Ovary (tissue), 9 donors: Measurements from ENCODE around the gene CAMTA2. TPM values are rescaled to one million over a fixed set of nuclear protein-coding genes. Genes with fewer than 3 reads are reported as not detected.

Source experiments
- DNase-seq, 5 donors: peaks; one replicate each; pipeline ENCODE4 v3.0.0-alpha.2; 2019 to 2020
- H3K27ac ChIP-seq, 2 donors: fragments of 200-600 bp; one replicate each; pipeline versions ENCODE4 v1.5.1 to v1.8.0; 2019 to 2022
- H3K27me3 ChIP-seq: fragments of 200-600 bp; one replicate; pipeline ENCODE4 v1.8.0; 2022
- H3K36me3 ChIP-seq: fragments of 200-600 bp; sonication (generic); one replicate; pipeline ENCODE4 v1.5.1; 2019
- H3K4me1 ChIP-seq: one replicate; pipeline ENCODE4 v1.8.1; 2013; ENCODE audit warnings: mild to moderate bottlenecking, moderate library complexity; ENCODE audit not compliant: insufficient read depth
- H3K4me3 ChIP-seq: fragments of 200-600 bp; sonication (generic); one replicate; pipeline ENCODE4 v1.5.1; 2017
- H3K9me3 ChIP-seq, 2 donors: fragments of 200-600 bp in 1 of 2; sonication (generic) in 1 of 2; one replicate each; pipeline versions ENCODE4 v1.5.1 to v1.8.1; 2013 to 2019; ENCODE audit warnings: mild to moderate bottlenecking in 1 of 2, moderate library complexity in 1 of 2
- CTCF ChIP-seq, 3 donors: fragments of 450-650 bp in 2 of 3; fragments of 200-600 bp in 1 of 3; IDR thresholded peaks; one replicate each; pipeline versions ENCODE4 v1.5.1 to v1.8.0; 2016 to 2022; ENCODE audit warnings: antibody characterized with exemption in 3 of 3, mild to moderate bottlenecking in 1 of 3
- EP300 ChIP-seq: sonication (generic); formaldehyde crosslinking; IDR thresholded peaks from one replicate; pipeline ENCODE4 v1.6.1; 2017; ENCODE audit warnings: antibody characterized with exemption
- POLR2A ChIP-seq: fragments of 450-650 bp; IDR thresholded peaks from one replicate; pipeline ENCODE4 v1.6.1; 2017; ENCODE audit warnings: antibody characterized with exemption, mild to moderate bottlenecking, moderate library complexity
- whole genome bisulfite sequencing, 3 donors: extraction: QIAGEN DNeasy Blood & Tissue Kit in 1 of 3; methylation state at CpG; one replicate each; pipeline versions ENCODE4 v1.1.5 to v1.1.7; 2013 to 2017; 5-methylcytosine and 5-hydroxymethylcytosine counted together
- intact Hi-C, 4 donors: fragments of 100-400 bp; cut with DNase I; formaldehyde crosslinking; loops; one replicate each; pipeline versions ENCODE4 v1.11.0 to v1.15.1; 2022 to 2023
- polyA plus RNA-seq, 2 donors: library from polyadenylated mRNA; stranded (reverse); fragments of 200-250 nt in 1 of 2; fragments of 350-450 nt in 1 of 2; fragmentation: Illumina TruSeq in 1 of 2; extraction: RNeasy Lipid Tissue Mini Kit (QIAGEN cat#74804) in 1 of 2; gene quantifications; one replicate each; pipeline ENCODE4 v1.2.3, GENCODE V29; 2013 to 2014
- total RNA-seq, 7 donors: library from RNA; depleted of rRNA in 2 of 7; stranded (reverse); fragments of >200 nt in 2 of 7; fragmentation: NEBNext Ultra II Directional in 3 of 7; extraction: Animal tissue kit (Norgen Biotek cat#: 25700) in 3 of 7; gene quantifications; one replicate each; pipeline versions ENCODE4 v1.1.0 to v1.2.4, GENCODE V29; 2016 to 2023
- donor health status: DM: no; HTN: no; CAD: no; lungs with moderate emphysema.
- donor health status: DM: no; HTN: no; CAD: no.
- donor health status: Bipolar disorder and iron deficiency.
- donor health status: DM: yes; HTN: yes; CAD: no.
- donor health status: DM: no; HTN: no; CAD: no.
- donor health status: DM: yes; HTN: yes; CAD: no.

Gene CAMTA2
- total and polyA plus RNA-seq, 9 donors = 10.2 to 71.2 (median 33.0) TPM

DNA sequence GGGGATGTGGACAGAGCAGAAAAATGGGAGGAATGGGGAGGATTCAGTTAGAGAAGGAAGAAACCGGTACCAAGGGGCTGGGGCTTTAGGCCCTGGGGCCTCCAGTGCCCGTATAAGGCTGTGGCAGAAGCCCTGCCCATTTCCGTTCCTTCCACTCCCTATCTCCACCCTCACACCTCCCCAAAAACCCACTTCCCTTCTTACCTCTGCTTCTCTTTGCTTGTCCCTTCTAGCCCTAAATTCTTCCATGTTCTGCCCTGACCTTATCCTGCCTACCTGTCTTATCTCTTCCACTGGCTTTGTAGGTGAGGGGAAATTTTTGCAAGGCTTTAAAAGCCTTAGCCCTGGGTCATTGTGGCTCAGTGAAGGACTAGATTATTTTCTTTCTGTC is 43.3 kb downstream of the CAMTA2 start:
- Histone ChIP-seq H3K27ac (no peak overlapping the region), H3K4me3 (no peak overlapping the region), H3K27me3 (no peaks in the 10 kb centered on the region), H3K36me3 (no peaks in the 10 kb centered on the region), H3K9me3 (no peaks in the 10 kb centered on the region), H3K4me1 (peaks cover 6% of the 10 kb centered on the region)
- TF ChIP-seq CTCF (IDR thresholded peaks at IDR 0.05) (no peak), EP300 (no peak), POLR2A (no peak)
- intact Hi-C loops = no loop called here
- 46 to 50% (median 49%) methylated on average over 3 of the region's 3 CpGs for WGBS, 3 donors
- no peak for DNase-seq

DNA sequence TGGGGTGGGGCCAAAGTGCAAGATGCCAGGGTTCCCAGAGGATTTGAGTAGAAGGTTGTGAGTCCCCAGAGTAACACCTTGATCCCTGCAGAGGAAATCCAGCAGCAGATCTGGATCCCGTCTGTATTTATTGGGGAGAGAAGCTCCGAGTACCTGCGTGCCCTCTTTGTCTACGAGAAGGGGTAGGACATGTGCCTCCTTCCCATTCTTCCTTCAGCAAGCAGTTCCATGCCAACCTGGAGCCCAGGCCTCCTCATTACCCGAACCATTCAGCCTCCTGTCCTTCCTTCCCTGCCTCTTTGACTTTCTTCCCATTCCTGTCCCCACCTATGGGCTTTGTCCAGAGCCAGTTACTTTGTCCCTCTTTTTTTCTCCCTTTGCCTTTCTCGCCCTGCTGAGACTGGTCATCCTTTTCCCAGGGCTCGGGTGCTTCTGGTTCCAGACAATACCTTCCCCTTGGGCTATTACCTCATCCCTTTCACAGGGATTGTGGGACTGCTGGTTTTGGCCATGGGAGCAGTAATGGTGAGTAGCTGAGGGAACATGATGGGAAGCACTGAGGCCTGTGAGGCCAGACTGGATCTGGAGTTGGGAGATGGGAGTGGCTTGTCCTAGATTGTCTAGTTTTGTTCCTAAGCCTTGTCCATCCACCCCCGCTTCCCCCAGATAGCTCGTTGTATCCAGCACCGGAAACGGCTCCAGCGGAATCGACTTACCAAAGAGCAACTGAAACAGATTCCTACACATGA is 44.5 kb downstream of the CAMTA2 start:
- no peak overlapping the region for H3K27ac ChIP-seq
- no peaks in the 10 kb centered on the region for H3K9me3 ChIP-seq
- H3K36me3 ChIP-seq = no peaks in the 10 kb centered on the region
- TF ChIP-seq CTCF (IDR thresholded peaks at IDR 0.05) = no peak
- no peak for TF ChIP-seq EP300
- no peak for TF ChIP-seq POLR2A
- H3K27me3 ChIP-seq = no peaks in the 10 kb centered on the region
- peaks cover 14% of the 10 kb centered on the region for H3K4me1 ChIP-seq
- intact Hi-C loops = no loop called here
- no peak overlapping the region for H3K4me3 ChIP-seq
- WGBS, 3 donors = 62 to 71% (median 66%) methylated on average over 13 of the region's 13 CpGs
- DNase-seq = no peak

DNA sequence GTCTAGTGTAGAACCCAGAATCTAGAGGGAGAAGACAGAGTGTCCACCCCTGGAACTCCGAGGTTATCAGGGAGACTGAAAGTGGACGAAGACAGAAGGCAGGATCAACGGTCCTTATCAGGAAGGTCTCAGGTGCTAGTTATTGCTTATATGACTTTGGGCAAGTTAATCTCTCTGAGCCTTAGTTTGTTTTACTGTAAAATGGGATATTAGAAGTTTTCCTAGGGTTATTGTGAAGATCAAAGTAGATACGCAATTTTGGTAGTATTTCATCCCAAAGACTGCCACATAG is 46.2 kb downstream of the CAMTA2 start:
- WGBS, 3 donors = 30 to 48% (median 32%) methylated on average over 4 of the region's 4 CpGs
- Histone ChIP-seq H3K4me3 (peak overlapping the region; percentile 88), H3K27me3 (no peaks in the 10 kb centered on the region), H3K36me3 (no peaks in the 10 kb centered on the region), H3K4me1 (peaks cover 14% of the 10 kb centered on the region), H3K9me3 (no peaks in the 10 kb centered on the region), H3K27ac (no peak overlapping the region)
- TF ChIP-seq POLR2A (no peak), CTCF (IDR thresholded peaks at IDR 0.05) (no peak), EP300 (no peak)
- DNase-seq = no peak
- intact Hi-C loops = no loop called here

- peak in 3 of 5 donors; percentile 49 to 87 (median 82) for DNase-seq
- H3K27ac ChIP-seq = peak overlapping the region; percentile 76 to 93
- no peak for TF ChIP-seq CTCF (IDR thresholded peaks at IDR 0.05)
- no peak for TF ChIP-seq EP300
- TF ChIP-seq POLR2A = no peak
- peaks cover 14% of the 10 kb centered on the region for H3K4me1 ChIP-seq
- WGBS, 3 donors = 1 to 2% (median 2%) methylated on average over 29 of the region's 29 CpGs
- H3K4me3 ChIP-seq = peak overlapping the region; percentile 88
- H3K36me3 ChIP-seq = no peaks in the 10 kb centered on the region
- H3K27me3 ChIP-seq = no peaks in the 10 kb centered on the region
- intact Hi-C loops = no loop called here
- H3K9me3 ChIP-seq = no peaks in the 10 kb centered on the region
Observed at GRCh38 chr17:4940555-4941318, 46.7 kb downstream of the CAMTA2 start.
